Umbilical cord (tissue), 2 donors: ENCODE data around the gene INAVA. TPM values are rescaled to one million over a fixed set of nuclear protein-coding genes. Genes with fewer than 3 reads are reported as not detected.
"Not testable (repeated sequence)": the region's sequence is repeated elsewhere in the genome, so short reads cannot be mapped to it uniquely, and the experiment has no call there.

Source experiments
- DNase-seq: peaks from one replicate; pipeline ENCODE4 v3.0.0-alpha.2; 2015; ENCODE audit warnings: low spot score
- total RNA-seq: library from RNA; depleted of rRNA; stranded (reverse); fragments of >200 nt; gene quantifications from one replicate; pipeline ENCODE4 v1.2.3, GENCODE V29; 2014; ENCODE audit warnings: low replicate concordance; ENCODE audit not compliant: insufficient read depth

The INAVA gene
- total RNA-seq, 1 donor from 2014 or later = 3.6 TPM

DNA sequence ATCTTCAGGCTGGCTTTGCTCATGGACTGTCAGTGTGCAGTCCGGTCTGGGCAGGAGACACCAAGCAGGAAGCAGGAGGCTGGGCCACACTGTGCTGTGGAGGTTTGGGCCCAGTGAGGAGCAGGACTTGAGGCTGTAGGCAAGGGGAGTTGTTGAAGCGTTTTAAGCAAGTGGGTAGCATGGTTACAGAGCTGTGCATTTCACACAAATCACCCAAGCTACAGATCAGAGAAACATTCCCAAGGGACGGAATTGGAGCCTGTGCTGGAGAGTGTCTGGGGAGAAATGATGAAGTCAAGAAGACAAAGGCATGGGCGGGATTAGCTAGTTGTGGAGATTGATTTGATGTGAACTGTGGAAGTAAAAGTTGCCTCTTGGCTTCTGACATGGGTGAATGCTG lies 67.9 kb downstream of the INAVA start:
- no peak for DNase-seq

- no peak for DNase-seq
Observed at GRCh38 chr1:200963076-200963475, 68.4 kb downstream of the INAVA start.

- DNase-seq = not testable (repeated sequence)
Observed at GRCh38 chr1:200963888-200964287, 69.2 kb downstream of the INAVA start.

Other genes starting within 250 kb of the INAVA start
- 26.2 TPM for gene DDX59, start 225.0 kb upstream of the INAVA start, total RNA-seq
- gene CAMSAP2, start 156.0 kb upstream of the INAVA start, total RNA-seq = 36.1 TPM
- gene GPR25, start 21.9 kb upstream of the INAVA start, total RNA-seq = not detected
- gene KIF21B, start 128.8 kb downstream of the INAVA start, total RNA-seq = 3.4 TPM
- 0.96 TPM for gene CACNA1S, start 217.5 kb downstream of the INAVA start, total RNA-seq
- not detected for gene ASCL5, start 232.3 kb downstream of the INAVA start, total RNA-seq